Large intestine (tissue), 3 donors: ENCODE results near the gene CFHR5. TPM values are rescaled to one million over a fixed set of nuclear protein-coding genes. Genes with fewer than 3 reads are reported as not detected.
A peak's percentile ranks its signal among the peaks of the same experiment; 100 is the strongest.
"Not testable (repeated sequence)": the region's sequence is repeated elsewhere in the genome, so short reads cannot be mapped to it uniquely, and the experiment has no call there.

Experiments
- DNase-seq, 2 donors: peaks; one replicate each; pipeline versions ENCODE4 v3.0.0 to v3.0.0-alpha.2; 2013
- H3K27ac ChIP-seq: one replicate; pipeline ENCODE4 v1.5.1; 2013; ENCODE audit warnings: low read length
- H3K27me3 ChIP-seq: 2 replicates; pipeline ENCODE4 v1.6.1; 2013; ENCODE audit warnings: low read length; ENCODE audit not compliant: control insufficient read depth, insufficient read depth
- H3K36me3 ChIP-seq: 2 replicates; pipeline ENCODE4 v1.6.1; 2013; ENCODE audit warnings: low read length; ENCODE audit not compliant: control insufficient read depth, insufficient read depth
- H3K4me1 ChIP-seq: one replicate; pipeline ENCODE4 v1.6.1; 2013; ENCODE audit warnings: low read length; ENCODE audit not compliant: control insufficient read depth, insufficient read depth
- H3K4me3 ChIP-seq: one replicate; pipeline ENCODE4 v1.5.1; 2013; ENCODE audit warnings: low read length
- H3K9me3 ChIP-seq: one replicate; pipeline ENCODE4 v1.6.1; 2013; ENCODE audit warnings: mild to moderate bottlenecking, low read depth, low read length, moderate library complexity; ENCODE audit not compliant: control insufficient read depth
- WGBS: methylation state at CpG from one replicate; pipeline ENCODE4 v1.1.5; 2013; ENCODE audit warnings: low lambda C conversion rate; ENCODE audit not compliant: insufficient coverage; 5-methylcytosine and 5-hydroxymethylcytosine counted together
- polyA plus RNA-seq: library from polyadenylated mRNA; unstranded; fragments of 120-200 nt; gene quantifications from one replicate; pipeline ENCODE4 v1.2.1, GENCODE V29; 2013

The CFHR5 gene
- polyA plus RNA-seq, 1 donor = not detected

GRCh38 chr1:196976278-196976677 lies 1.1 kb upstream of the CFHR5 start:
- Histone ChIP-seq H3K9me3 (no peaks in the 10 kb centered on the region), H3K27me3 (no peaks in the 10 kb centered on the region), H3K27ac (no peak overlapping the region), H3K36me3 (no peaks in the 10 kb centered on the region), H3K4me3 (no peak overlapping the region), H3K4me1 (no peaks in the 10 kb centered on the region)
- no CpG with 5 or more reads among the region's 4 CpGs for WGBS
- DNase-seq = no peak

GRCh38 chr1:196980859-196981258 lies 3.5 kb downstream of the CFHR5 start:
- no peaks in the 10 kb centered on the region for H3K27me3 ChIP-seq
- H3K36me3 ChIP-seq = no peaks in the 10 kb centered on the region
- no peak overlapping the region for H3K4me3 ChIP-seq
- no peaks in the 10 kb centered on the region for H3K4me1 ChIP-seq
- no peak for DNase-seq
- no peaks in the 10 kb centered on the region for H3K9me3 ChIP-seq
- H3K27ac ChIP-seq = no peak overlapping the region
- WGBS = no CpG with 5 or more reads among the region's 1 CpG

GRCh38 chr1:196982247-196982646 lies 4.9 kb downstream of the CFHR5 start:
- not testable (repeated sequence) for H3K4me3 ChIP-seq, H3K27me3 ChIP-seq, H3K9me3 ChIP-seq, H3K27ac ChIP-seq, H3K4me1 ChIP-seq, DNase-seq, H3K36me3 ChIP-seq
- WGBS = no CpG with 5 or more reads among the region's 7 CpGs

DNA sequence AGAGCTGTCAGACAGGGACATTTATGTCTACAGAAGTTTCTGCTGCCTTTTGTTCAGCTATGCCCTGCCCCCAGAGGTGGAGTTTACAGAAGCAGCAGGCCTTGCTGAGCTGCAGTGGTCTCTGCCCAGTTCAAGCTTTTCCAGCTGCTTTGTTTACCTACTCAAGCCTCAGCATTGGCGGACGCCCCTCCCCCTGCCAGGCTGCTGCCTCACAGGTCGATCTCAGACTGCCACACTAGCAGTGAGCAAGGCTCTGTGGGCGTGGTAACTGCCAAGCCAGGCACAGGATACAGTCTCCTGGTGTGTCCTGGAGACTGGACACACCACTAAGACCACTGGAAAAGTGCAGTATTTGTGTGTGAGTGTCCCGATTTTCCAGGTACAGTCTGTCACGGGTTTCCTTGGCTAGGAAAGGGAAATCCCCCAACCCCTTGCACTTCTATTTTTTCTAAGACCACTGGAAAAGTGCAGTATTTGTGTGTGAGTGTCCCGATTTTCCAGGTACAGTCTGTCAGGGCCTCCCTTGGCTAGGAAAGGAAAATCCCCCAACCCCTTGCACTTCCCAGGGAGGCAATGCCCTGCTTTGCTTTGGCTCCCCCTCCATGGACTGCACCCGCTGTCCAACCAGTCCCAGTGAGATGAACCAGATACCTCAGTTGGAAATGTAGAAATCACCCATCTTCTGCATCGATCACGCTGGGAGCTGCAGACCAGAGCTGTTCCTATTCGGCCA lies 14.7 kb downstream of the CFHR5 start:
- WGBS = 43% methylated on average over 1 of the region's 11 CpGs
- H3K4me1 ChIP-seq, H3K27ac ChIP-seq, H3K4me3 ChIP-seq, H3K9me3 ChIP-seq, H3K36me3 ChIP-seq, H3K27me3 ChIP-seq: not testable (repeated sequence)
- peak; percentile 22 to 47 for DNase-seq

DNA sequence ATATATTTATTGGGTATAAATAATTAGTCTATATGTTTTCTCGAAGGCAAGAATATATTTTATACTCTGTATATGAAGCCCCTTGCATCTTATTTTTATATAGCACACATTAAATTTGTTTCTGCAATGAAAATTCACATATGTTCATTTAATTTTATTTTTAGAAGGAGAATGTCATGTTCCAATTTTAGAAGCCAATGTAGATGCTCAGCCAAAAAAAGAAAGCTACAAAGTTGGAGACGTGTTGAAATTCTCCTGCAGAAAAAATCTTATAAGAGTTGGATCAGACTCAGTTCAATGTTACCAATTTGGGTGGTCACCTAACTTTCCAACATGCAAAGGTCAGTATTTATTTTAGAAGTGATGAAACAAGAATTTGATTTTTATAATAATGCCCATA lies 16.6 kb downstream of the CFHR5 start:
- H3K4me1 ChIP-seq = no peaks in the 10 kb centered on the region
- WGBS = 83% methylated on average over 1 of the region's 2 CpGs

GRCh38 chr1:196997423-196997822 lies 20.1 kb downstream of the CFHR5 start:
- Histone ChIP-seq H3K27ac (no peak overlapping the region), H3K4me3 (no peak overlapping the region), H3K9me3 (no peaks in the 10 kb centered on the region), H3K36me3 (no peaks in the 10 kb centered on the region), H3K4me1 (no peaks in the 10 kb centered on the region), H3K27me3 (no peaks in the 10 kb centered on the region)
- no peak for DNase-seq
- WGBS = no CpG with 5 or more reads among the region's 1 CpG

More for the DNA sequence above, 16.6 kb downstream of the CFHR5 start:
- Histone ChIP-seq H3K27me3 (no peaks in the 10 kb centered on the region), H3K27ac (no peak overlapping the region), H3K9me3 (no peaks in the 10 kb centered on the region), H3K36me3 (no peaks in the 10 kb centered on the region), H3K4me3 (no peak overlapping the region)
- DNase-seq = no peak

- DNase-seq = no peak
- no peak overlapping the region for H3K4me3 ChIP-seq
- H3K27me3 ChIP-seq = no peaks in the 10 kb centered on the region
- no peaks in the 10 kb centered on the region for H3K9me3 ChIP-seq
- no peak overlapping the region for H3K27ac ChIP-seq
- H3K36me3 ChIP-seq = no peaks in the 10 kb centered on the region
- no peaks in the 10 kb centered on the region for H3K4me1 ChIP-seq
- no CpG with 5 or more reads among the region's 2 CpGs for WGBS
Measured at GRCh38 chr1:197001828-197002227, 24.5 kb downstream of the CFHR5 start.

DNA sequence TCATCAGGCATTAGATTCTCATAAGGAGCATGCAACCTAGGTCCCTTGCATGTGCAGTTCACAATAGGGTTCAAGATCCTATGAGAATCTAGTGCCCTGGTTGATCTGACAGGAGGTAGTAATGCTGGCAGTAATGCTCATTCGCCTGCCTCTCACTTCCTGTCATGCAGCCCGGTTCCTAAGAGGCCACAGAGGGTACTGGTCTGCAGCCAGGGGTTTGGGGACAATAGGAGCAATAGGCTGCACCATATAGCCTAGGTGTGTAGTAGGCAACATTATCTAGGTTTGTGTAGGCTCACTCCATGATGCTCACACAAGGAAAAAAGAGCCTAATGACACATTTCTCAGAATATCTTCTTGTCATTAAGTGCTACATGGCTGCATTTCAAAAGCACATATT lies 25.8 kb downstream of the CFHR5 start:
- no peak for DNase-seq
- Histone ChIP-seq H3K27ac (no peak overlapping the region), H3K36me3 (no peaks in the 10 kb centered on the region), H3K4me3 (no peak overlapping the region), H3K4me1 (no peaks in the 10 kb centered on the region), H3K9me3 (no peaks in the 10 kb centered on the region), H3K27me3 (no peaks in the 10 kb centered on the region)
- WGBS = no CpG with 5 or more reads among the region's 2 CpGs

DNA sequence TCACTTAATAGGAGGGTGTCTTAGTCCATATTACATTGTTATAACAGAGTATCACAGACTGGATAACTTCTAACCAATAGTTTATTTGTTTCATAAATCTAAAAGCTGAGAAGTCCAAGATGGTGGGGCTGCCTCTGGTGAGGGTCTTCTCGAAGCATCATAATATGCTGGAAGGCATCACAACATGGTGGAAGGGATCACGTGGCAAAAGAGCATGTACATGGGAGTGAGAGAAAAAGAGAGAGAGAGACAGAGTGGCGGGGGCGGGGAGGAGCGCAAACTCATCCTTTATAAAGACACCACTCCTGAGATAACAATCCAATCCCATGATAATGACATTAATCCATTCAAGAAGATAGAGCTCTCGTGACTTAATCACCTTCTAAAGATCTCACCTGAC lies 31.5 kb downstream of the CFHR5 start:
- H3K27ac ChIP-seq = no peak overlapping the region
- WGBS = 40% methylated on average over 1 of the region's 6 CpGs
- DNase-seq = no peak

GRCh38 chr1:197011614-197012013 lies 34.3 kb downstream of the CFHR5 start:
- WGBS = 100% methylated on average over 1 of the region's 1 CpG
- H3K27me3 ChIP-seq = no peaks in the 10 kb centered on the region
- no peaks in the 10 kb centered on the region for H3K4me1 ChIP-seq
- no peaks in the 10 kb centered on the region for H3K9me3 ChIP-seq
- H3K27ac ChIP-seq = no peak overlapping the region
- DNase-seq = no peak
- H3K4me3 ChIP-seq = no peak overlapping the region
- no peaks in the 10 kb centered on the region for H3K36me3 ChIP-seq

More for the DNA sequence above, 31.5 kb downstream of the CFHR5 start:
- Histone ChIP-seq H3K36me3 (no peaks in the 10 kb centered on the region), H3K27me3 (no peaks in the 10 kb centered on the region), H3K4me3 (no peak overlapping the region), H3K9me3 (no peaks in the 10 kb centered on the region), H3K4me1 (no peaks in the 10 kb centered on the region)

DNA sequence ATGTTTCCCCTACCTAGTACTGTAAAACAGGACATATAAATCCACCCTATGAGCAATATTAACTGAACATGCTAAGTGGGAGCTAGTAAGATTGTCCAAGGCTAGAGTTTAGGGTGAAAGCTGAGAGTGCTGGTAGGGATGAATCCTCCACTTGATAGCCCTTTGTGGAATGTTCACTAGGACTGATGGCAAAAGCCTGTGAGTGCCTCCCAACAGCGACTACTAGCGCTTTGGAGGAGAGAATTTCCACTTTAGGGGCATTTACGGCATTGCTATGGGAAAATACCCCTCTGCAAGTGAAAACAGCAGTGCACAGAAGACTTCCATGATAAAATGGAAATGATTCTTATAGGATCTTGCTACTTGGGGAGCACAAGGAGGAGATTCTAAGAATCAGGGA lies 35.9 kb downstream of the CFHR5 start:
- H3K4me1 ChIP-seq = no peaks in the 10 kb centered on the region
- no peak overlapping the region for H3K27ac ChIP-seq
- H3K27me3 ChIP-seq = no peaks in the 10 kb centered on the region
- H3K9me3 ChIP-seq = no peaks in the 10 kb centered on the region
- DNase-seq = no peak
- no peak overlapping the region for H3K4me3 ChIP-seq
- H3K36me3 ChIP-seq = no peaks in the 10 kb centered on the region
- no CpG with 5 or more reads among the region's 3 CpGs for WGBS
